Left lung (tissue), 14 donors: ENCODE data around the gene OR1J2. TPM values are rescaled to one million over a fixed set of nuclear protein-coding genes. Genes with fewer than 3 reads are reported as not detected.

Experiments used
- ATAC-seq: fragments of 200-7000 bp; cut with Tn5 transposase; one replicate; pipeline ENCODE4 v1.9.1; 2020; ENCODE audit warnings: moderate library complexity
- DNase-seq, 4 donors: peaks; one replicate each; pipeline ENCODE4 v3.0.0-alpha.2; 2013 to 2020
- H3K27ac ChIP-seq, 2 donors: fragments of 200-600 bp; sonication (generic) in 1 of 2; one replicate each; pipeline versions ENCODE4 v1.5.0 to v1.8.0; 2020 to 2021
- H3K27me3 ChIP-seq, 2 donors: fragments of 200-600 bp; sonication (generic) in 1 of 2; one replicate each; pipeline versions ENCODE4 v1.5.0 to v1.8.0; 2020 to 2021
- H3K36me3 ChIP-seq, 2 donors: fragments of 200-600 bp; sonication (generic) in 1 of 2; one replicate each; pipeline versions ENCODE4 v1.5.0 to v1.8.0; 2020 to 2021
- H3K4me1 ChIP-seq, 2 donors: fragments of 200-600 bp; one replicate each; pipeline ENCODE4 v1.8.0; 2021
- H3K4me3 ChIP-seq, 2 donors: fragments of 200-600 bp; sonication (generic) in 1 of 2; one replicate each; pipeline versions ENCODE4 v1.5.0 to v1.8.0; 2020 to 2021; ENCODE audit warnings: mild to moderate bottlenecking in 1 of 2
- H3K9me3 ChIP-seq, 2 donors: fragments of 200-600 bp; sonication (generic) in 1 of 2; one replicate each; pipeline versions ENCODE4 v1.5.0 to v1.8.0; 2020 to 2021
- intact Hi-C, 2 donors: fragments of 100-400 bp; cut with DNase I; formaldehyde crosslinking; loops; one replicate each; pipeline versions ENCODE4 v1.11.2 to v1.14.2; 2022
- long read RNA-seq, 12 donors: library from polyadenylated mRNA in 2 of 12; unstranded in 2 of 12; transcript quantifications; one replicate each; pipeline ENCODE4 v2.0.0 and lab custom pipeline, GENCODE V29; 2019 to 2026
- polyA plus RNA-seq, 6 donors: library from polyadenylated mRNA; unstranded; fragments of 120-200 nt; gene quantifications; one replicate each; pipeline ENCODE4 v1.2.1, GENCODE V29; 2013; ENCODE audit not compliant: insufficient read length in 6 of 6
- total RNA-seq, 2 donors: library from RNA; stranded (reverse); fragmentation: NEBNext Ultra II Directional; extraction: Animal tissue kit (Norgen Biotek cat#: 25700); gene quantifications; one replicate each; pipeline ENCODE4 v1.2.1, GENCODE V29; 2021
- TF ChIP-seq, protein P1 (sequence below), 2 donors: fragments of 200-600 bp; sonication (generic) in 1 of 2; IDR thresholded peaks; one replicate each; pipeline versions ENCODE4 v1.5.0 to v1.8.0; 2021; ENCODE audit warnings: antibody characterized with exemption in 2 of 2
- donor health status: DM: no; HTN: yes; CAD: no.
- donor health status: DM: no; HTN: no; CAD: no.

OR1J2 gene, protein sequence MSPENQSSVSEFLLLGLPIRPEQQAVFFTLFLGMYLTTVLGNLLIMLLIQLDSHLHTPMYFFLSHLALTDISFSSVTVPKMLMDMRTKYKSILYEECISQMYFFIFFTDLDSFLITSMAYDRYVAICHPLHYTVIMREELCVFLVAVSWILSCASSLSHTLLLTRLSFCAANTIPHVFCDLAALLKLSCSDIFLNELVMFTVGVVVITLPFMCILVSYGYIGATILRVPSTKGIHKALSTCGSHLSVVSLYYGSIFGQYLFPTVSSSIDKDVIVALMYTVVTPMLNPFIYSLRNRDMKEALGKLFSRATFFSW
- total RNA-seq (not detected), polyA plus RNA-seq (not detected)
- long read RNA-seq, donor 1: 0 reads
- long read RNA-seq, donor 2: 0 reads
- long read RNA-seq, donor 3: 0 reads
- long read RNA-seq, donor 4: 0 reads
- long read RNA-seq, donor 5: 0 reads
- long read RNA-seq, donor 6: 0 reads
- long read RNA-seq, donor 7: 0 reads
- long read RNA-seq, donor 8: 0 reads
- long read RNA-seq, donor 9: 0 reads
- long read RNA-seq, donor 10: 0 reads
- long read RNA-seq, donor 11: 0 reads
- long read RNA-seq, donor 12: 0 reads

DNA sequence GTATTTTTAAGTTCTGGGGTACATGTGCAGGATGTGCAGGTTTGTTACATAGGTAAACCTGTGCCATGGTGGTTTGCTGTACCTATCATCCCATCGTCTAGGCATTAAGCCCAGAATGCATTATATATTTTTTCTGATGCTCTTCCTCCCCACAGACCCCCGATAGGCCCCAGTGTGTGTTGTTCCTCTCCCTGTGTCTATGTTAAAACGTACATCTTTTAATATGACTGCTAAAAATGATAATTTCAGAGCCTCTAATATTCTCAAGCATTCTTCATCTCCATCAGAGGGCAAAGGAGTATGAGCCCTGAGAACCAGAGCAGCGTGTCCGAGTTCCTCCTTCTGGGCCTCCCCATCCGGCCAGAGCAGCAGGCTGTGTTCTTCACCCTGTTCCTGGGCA, at the start of gene OR1J2:
OR1J2 (plus strand) TSS at position 301 of the 400 bp plus-strand sequence; CDS start at position 301, 0 bp downstream.
- TF ChIP-seq, protein P1, sequence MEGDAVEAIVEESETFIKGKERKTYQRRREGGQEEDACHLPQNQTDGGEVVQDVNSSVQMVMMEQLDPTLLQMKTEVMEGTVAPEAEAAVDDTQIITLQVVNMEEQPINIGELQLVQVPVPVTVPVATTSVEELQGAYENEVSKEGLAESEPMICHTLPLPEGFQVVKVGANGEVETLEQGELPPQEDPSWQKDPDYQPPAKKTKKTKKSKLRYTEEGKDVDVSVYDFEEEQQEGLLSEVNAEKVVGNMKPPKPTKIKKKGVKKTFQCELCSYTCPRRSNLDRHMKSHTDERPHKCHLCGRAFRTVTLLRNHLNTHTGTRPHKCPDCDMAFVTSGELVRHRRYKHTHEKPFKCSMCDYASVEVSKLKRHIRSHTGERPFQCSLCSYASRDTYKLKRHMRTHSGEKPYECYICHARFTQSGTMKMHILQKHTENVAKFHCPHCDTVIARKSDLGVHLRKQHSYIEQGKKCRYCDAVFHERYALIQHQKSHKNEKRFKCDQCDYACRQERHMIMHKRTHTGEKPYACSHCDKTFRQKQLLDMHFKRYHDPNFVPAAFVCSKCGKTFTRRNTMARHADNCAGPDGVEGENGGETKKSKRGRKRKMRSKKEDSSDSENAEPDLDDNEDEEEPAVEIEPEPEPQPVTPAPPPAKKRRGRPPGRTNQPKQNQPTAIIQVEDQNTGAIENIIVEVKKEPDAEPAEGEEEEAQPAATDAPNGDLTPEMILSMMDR (IDR thresholded peaks at IDR 0.05): no peak
- no peaks in the 10 kb centered on the region for H3K27me3 ChIP-seq
- H3K4me1 ChIP-seq: no peaks in the 10 kb centered on the region
- no peak within 1 kb of the TSS for H3K4me3 ChIP-seq
- intact Hi-C loops: no loop called here
- DNase-seq: no peak
- ATAC-seq: no peak
- H3K36me3 ChIP-seq: no peaks in the 10 kb centered on the region
- H3K27ac ChIP-seq: no peak within 1 kb of the TSS
- no peaks in the 10 kb centered on the region for H3K9me3 ChIP-seq

DNA sequence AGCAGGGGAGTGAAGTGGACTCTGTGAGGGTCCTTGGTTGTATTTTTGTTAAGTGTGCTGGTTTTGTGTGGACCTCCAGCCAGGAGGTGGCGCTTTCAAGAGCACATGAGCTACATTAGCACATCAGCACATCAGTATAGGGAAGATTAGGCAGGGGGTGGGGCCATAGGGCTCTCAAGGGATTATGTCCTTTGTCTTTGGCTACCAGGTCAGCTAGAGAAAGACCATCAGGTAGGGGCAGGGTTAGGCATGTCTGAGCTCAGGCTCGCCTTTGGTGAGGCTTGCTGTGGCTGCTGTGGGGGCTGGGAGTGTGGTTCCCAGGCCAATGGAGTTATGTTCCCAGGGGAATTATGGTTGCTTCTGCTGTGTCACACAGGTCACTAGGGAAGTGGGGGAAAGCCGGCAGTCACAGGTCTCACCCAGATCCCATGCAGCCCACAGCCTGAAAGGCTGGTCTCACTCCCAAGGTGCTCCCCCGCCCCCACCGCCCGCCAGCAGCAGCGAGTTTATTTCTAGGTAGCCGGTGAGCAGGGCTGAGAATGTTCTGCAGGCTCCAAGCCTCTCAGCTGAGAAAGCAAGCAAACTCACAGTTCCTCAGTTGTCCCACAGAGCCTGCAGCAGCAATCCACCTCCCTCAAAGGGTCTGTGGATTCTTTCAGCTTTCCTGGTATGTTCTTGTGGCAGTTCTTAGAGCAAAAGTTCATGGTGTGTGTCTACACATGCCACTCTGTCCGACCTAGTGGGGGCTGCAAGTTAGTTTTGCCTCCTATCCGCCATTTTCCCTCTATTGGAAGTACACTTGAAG, 46.6 kb upstream of the OR1J2 start:
- no peak for ATAC-seq
- intact Hi-C loops: loop anchor here in 1 of 2 donors (10.0 kb wide), 1 partner anchor 341 kb away; the partner anchor contains the start of gene OR1K1
- peak overlapping the region in 1 of 2 donors; percentile 49 for H3K27ac ChIP-seq
- no peak for DNase-seq
- peaks cover 0 to 11% of the 10 kb centered on the region in 2 donors for H3K4me1 ChIP-seq
- no peaks in the 10 kb centered on the region for H3K9me3 ChIP-seq
- H3K27me3 ChIP-seq: peaks cover 4 to 6% of the 10 kb centered on the region in 2 donors
- TF ChIP-seq, protein P1 (IDR thresholded peaks at IDR 0.05): no peak
- H3K36me3 ChIP-seq: no peaks in the 10 kb centered on the region
- H3K4me3 ChIP-seq: peak overlapping the region in 1 of 2 donors; percentile 37

DNA sequence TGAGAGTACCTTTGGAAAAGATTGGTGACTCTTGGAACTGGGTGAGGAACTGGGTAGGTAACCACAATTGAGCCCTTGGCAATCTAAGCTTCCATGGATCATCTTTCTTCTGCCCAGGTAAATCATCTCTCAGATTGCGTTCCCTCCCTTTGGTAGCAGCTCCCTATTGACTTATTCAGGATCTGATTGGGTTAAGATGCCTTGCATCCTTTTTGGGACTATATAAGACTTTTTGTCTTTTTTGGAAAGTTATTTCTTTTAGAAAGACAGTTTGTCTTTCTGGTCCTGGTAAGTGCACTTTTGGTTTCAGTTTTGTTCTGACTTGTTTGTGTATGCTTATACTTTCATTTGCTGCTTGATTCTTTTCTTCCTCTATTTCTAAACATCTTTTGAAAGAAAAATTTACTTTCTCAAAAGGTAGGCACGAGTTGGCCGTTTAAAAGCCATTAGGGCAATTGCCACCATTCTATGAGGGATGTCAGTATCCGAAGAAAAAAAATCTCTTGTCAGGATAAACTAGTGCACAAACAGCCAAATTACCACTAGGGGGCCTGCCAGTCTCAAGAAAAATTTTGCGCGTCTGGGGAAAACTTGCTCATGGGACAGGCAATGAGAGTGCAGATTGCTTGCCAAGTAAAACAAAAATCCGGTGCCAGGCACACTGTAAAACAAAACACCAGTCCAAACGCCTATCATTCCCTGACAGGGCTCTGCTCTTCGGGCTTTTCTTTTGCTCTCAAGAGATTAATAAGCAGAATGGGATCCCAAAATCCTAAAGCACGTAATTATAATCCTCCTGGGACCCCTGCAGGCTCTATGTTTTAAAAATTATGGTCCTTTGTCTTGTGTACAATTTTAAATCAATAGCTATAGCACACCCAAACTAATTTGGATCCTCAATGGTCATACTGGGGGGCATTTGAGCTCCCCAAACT, 45.7 kb upstream of the OR1J2 start:
- Histone ChIP-seq H3K27me3 (peaks cover 4 to 6% of the 10 kb centered on the region in 2 donors), H3K36me3 (no peaks in the 10 kb centered on the region), H3K4me1 (peaks cover 0 to 11% of the 10 kb centered on the region in 2 donors), H3K9me3 (no peaks in the 10 kb centered on the region), H3K4me3 (peak overlapping the region; percentile 23 to 37), H3K27ac (peak overlapping the region in 1 of 2 donors; percentile 49)
- TF ChIP-seq, protein P1 (IDR thresholded peaks at IDR 0.05): peak; percentile 82 to 83
- DNase-seq (peak in 3 of 4 donors; percentile 68 to 83 (median 70)), ATAC-seq (peak; percentile 98)
- intact Hi-C loops: loop anchor here (5.0 to 10.0 kb wide), 2 partner anchors 340 to 347 kb away; partner anchors contain the start of gene OR1K1 (in 1 of the 2)

DNA sequence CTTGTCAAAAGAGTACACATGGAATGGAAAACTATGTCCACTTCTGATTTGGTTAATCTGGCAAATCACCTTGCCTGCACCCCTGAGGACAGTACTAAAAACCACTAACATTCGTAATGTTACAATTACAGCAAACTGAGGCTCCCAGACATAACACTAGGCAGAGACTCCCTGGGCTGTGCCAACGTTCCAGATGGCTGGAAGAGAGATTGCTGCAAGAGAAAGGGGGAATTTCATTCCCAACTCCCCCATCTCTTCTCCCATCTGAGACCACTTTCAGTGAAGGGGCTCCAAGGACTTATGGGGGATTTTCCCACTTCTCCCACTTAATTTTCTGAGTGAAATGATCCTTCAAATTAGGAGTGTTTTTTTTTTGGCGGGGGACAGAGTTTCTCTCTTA, 44.1 kb upstream of the OR1J2 start:
- Histone ChIP-seq H3K27ac (no peak overlapping the region), H3K36me3 (no peaks in the 10 kb centered on the region), H3K27me3 (peaks cover 2 to 6% of the 10 kb centered on the region in 2 donors), H3K4me3 (no peak overlapping the region), H3K4me1 (peaks cover 0 to 11% of the 10 kb centered on the region in 2 donors), H3K9me3 (no peaks in the 10 kb centered on the region)
- no peak for ATAC-seq
- TF ChIP-seq, protein P1 (IDR thresholded peaks at IDR 0.05): no peak
- intact Hi-C loops: loop anchor here (5.0 to 10.0 kb wide), 2 partner anchors 338 to 346 kb away; partner anchors contain the start of gene OR1K1 (in 1 of the 2)
- DNase-seq: no peak
